ENCODE results near the gene AGMO.

DNA sequence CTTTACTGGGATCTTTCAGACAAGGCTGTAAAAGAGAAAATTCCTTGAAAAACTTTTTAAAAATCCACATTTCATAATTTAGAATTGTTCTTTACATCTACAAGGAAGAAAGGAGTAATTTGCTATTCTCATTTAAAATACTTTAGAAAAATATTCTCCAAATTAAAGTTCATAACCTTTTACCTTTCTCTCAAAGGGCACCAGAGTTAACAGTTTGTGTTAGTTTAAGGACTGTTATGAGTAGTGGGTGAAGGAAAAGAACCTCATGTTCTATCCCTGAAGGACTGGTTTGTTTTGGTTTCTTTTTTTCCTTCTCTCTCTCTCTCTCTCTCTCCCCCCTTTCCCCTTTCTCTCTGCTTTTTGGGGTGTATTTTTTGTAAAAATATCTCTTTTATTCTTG is 4.1 kb downstream of the AGMO start:
- TF ChIP-seq CTCF (IDR thresholded peaks at IDR 0.05; ENCODE audit: poor library complexity) (no peak), EZH2phosphoT487 (IDR thresholded peaks at IDR 0.05; ENCODE audit: low read depth, severe bottlenecking, unreplicated experiment) (no peak)

All from hepatocyte (in vitro differentiated cells).